GM10847 (cell line): ENCODE measurements around the gene DHCR24.

Experiments used
- POLR2A ChIP-seq: IDR thresholded peaks from 2 replicates; pipeline ENCODE4 v1.6.1; 2011; ENCODE audit not compliant: insufficient read length; ENCODE audit errors: extremely low read depth

Gene DHCR24

GRCh38 chr1:54886724-54887664, at the start of gene DHCR24:
DHCR24 (minus strand) TSS chr1:54887195; CDS start chr1:54887119, 76 bp downstream.
- peak; percentile 92 for TF ChIP-seq POLR2A

- no peak for TF ChIP-seq POLR2A
Measured at GRCh38 chr1:54936791-54937190, 49.8 kb upstream of the DHCR24 start.

GRCh38 chr1:54934869-54935268, 47.9 kb upstream of the DHCR24 start:
- TF ChIP-seq POLR2A, result no peak

- TF ChIP-seq POLR2A, result no peak
Measured at GRCh38 chr1:54931275-54931840, 44.4 kb upstream of the DHCR24 start.

GRCh38 chr1:54929700-54930099, 42.7 kb upstream of the DHCR24 start:
- no peak for TF ChIP-seq POLR2A

GRCh38 chr1:54928327-54928726, 41.3 kb upstream of the DHCR24 start:
- no peak for TF ChIP-seq POLR2A

GRCh38 chr1:54927472-54928240, 40.7 kb upstream of the DHCR24 start:
- no peak for TF ChIP-seq POLR2A

GRCh38 chr1:54926970-54927369, 40.0 kb upstream of the DHCR24 start:
- no peak for TF ChIP-seq POLR2A

GRCh38 chr1:54922921-54923421, 36.0 kb upstream of the DHCR24 start:
- no peak for TF ChIP-seq POLR2A

GRCh38 chr1:54922040-54922761, 35.2 kb upstream of the DHCR24 start:
- TF ChIP-seq POLR2A, result no peak

- TF ChIP-seq POLR2A, result no peak
Measured at GRCh38 chr1:54919367-54920359, 32.7 kb upstream of the DHCR24 start.

- no peak for TF ChIP-seq POLR2A
Measured at GRCh38 chr1:54906586-54906985, 19.6 kb upstream of the DHCR24 start.

- TF ChIP-seq POLR2A, result no peak
Measured at GRCh38 chr1:54904476-54905048, 17.6 kb upstream of the DHCR24 start.
